ENCODE results near the gene HNF4A.
A peak's percentile ranks its signal among the peaks of the same experiment; 100 is the strongest.

The HNF4A gene

GRCh38 chr20:44475694-44476560, 120.4 kb downstream of the HNF4A start, which contains the start of gene TTPAL:
Gene TTPAL (plus strand): TSS chr20:44475874. CDS start chr20:44480000, 4,126 bp downstream.
- peak; percentile 93 for DNase-seq

DNA sequence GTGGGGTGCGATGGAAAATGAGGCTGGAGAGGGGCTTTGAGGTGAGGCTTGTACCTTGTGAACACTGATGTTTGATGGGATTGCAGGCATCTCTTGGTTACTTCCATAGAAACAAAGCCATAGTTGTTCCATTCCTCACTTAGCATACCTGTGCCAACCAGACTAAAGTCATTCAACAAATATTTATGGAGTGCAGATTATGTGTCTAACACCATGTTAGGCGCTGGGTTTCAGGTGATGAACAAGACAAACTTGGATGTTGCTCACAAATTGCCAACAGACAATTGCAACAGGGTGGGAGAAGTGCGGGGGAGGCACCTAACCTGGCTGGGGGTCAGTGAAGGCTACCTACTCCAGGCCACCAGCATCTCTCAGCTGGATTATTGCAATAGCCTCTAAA, 121.7 kb downstream of the HNF4A start:
- no peak for DNase-seq

DNA sequence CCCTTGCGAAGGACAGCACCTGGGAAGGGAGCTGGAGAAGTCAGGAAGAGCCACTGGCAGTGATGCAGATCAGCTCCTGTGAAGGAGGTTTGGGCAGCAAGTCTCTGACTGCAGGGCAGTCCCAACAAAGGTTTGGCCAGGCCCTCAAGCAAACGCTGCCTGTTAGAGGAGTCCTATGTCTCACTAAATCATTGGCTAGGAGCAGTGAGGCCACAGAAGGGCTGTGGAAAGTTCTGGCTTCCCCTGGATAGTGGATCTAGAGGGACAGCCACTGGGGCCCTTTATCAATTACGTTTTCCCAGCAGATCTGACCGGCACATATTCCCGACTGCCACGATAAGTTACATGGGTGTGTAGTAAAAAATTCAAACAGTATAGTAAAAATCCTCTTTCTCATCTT, 122.7 kb downstream of the HNF4A start:
- DNase-seq = no peak

DNA sequence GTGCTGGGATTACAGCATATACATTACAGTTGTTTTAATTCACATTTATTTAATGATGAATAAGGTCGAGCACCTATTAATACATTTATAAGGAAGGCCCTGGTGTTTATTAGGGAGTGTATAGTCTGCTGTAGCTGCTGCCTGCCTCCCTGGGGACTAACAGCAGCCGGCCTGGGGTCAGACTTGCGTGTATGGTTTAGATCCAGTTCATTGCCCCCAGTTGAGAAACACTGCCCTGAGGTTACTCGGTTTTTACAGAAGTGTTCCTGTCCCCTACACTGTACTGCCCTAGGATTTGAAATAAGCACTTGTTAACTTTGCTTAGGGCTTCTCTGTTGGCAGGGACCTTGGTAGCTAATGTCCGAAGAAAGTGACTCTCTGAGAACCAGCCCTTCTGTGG, 124.1 kb downstream of the HNF4A start:
- DNase-seq = no peak

DNA sequence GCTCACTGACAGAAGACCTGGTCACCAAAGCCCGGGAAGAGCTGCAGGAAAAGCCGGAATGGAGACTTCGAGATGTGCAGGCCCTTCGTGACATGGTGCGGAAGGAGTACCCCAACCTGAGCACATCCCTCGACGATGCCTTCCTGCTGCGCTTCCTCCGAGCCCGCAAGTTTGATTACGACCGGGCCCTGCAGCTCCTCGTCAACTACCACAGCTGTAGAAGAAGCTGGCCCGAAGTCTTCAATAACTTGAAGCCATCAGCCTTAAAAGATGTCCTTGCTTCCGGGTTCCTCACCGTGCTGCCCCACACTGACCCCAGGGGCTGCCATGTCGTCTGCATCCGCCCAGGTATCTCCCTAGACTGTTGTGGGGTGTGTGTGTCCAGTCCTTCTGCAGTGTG, 124.6 kb downstream of the HNF4A start:
- DNase-seq = no peak

DNA sequence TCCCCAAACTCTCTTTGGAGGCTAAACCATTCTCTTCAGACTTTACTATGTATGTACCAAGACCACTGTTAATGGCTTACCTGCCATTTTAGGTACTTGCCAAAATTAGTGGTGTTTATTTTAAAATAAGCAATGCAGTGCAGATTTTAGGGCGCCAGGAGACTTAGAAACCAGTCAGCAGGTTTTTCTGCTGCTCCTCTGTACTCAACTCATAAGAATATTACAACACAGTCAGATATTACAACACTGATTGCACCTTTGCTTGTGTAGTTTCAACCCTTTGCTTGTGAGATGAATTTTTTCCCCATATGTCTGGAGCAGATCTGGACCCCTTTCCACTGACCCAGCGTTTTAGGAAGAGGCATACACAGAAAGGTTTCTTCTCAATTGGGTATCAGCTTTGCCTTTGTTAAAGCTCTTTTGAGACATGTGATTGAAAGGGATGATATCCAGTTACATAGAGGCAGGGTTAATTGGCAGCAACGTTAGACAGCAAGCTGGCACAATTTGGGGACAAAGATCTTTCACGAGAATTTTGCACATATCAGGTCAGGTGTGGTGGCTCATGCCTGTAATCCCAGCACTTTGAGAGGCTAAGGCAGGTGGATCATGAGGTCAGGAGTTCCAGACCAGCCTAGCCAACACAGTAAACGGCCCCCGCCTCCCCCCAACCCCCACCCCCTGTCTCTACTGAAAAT, 126.4 kb downstream of the HNF4A start:
- no peak for DNase-seq

- DNase-seq = no peak
These were observed 127.6 kb downstream of the HNF4A start for GRCh38 chr20:44483112-44483511.

Data from NCI-H82 (cell line).